Astrocyte of the cerebellum (primary cell): ENCODE results near the gene CRNN.

ENCODE experiments used
- DNase-seq: peaks from one replicate; pipeline ENCODE4 v3.0.0-alpha.2; 2011; ENCODE audit warnings: low read depth
- H3K4me3 ChIP-seq: 2 replicates; pipeline ENCODE4 v1.5.1; 2011; ENCODE audit warnings: mild to moderate bottlenecking, low read depth, low read length, moderate library complexity
- in situ Hi-C: cut with HindIII; loops from 2 replicates; pipeline ENCODE4 v1.10.0; 2017; ENCODE audit warnings: low sequenced_read_pairs
- TF ChIP-seq, protein P1 (sequence below): IDR thresholded peaks from 2 replicates; pipeline ENCODE4 v1.5.1; 2012; ENCODE audit warnings: low read length, low read depth, moderate library complexity, mild to moderate bottlenecking; ENCODE audit errors: missing control alignments

Gene CRNN

DNA sequence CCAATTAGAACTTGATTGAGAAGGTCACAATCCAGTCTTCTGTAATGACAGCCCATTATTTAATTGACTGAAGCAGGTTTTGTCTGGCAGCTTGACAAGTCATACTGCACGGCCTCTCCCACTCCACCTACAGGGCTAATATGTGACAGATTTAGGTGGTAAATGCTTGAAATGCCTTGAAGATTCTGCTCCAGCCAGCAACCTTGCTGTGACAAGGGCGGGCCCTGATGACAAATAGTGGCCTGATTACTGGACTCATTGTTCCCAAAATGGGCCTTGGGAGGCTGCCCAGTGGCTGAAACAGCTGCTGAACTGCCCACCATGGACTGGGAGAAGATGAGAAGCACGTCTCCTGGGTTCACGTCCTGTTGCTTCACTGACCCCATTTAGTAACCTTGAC, 30.0 kb upstream of the CRNN start:
- TF ChIP-seq, protein P1, sequence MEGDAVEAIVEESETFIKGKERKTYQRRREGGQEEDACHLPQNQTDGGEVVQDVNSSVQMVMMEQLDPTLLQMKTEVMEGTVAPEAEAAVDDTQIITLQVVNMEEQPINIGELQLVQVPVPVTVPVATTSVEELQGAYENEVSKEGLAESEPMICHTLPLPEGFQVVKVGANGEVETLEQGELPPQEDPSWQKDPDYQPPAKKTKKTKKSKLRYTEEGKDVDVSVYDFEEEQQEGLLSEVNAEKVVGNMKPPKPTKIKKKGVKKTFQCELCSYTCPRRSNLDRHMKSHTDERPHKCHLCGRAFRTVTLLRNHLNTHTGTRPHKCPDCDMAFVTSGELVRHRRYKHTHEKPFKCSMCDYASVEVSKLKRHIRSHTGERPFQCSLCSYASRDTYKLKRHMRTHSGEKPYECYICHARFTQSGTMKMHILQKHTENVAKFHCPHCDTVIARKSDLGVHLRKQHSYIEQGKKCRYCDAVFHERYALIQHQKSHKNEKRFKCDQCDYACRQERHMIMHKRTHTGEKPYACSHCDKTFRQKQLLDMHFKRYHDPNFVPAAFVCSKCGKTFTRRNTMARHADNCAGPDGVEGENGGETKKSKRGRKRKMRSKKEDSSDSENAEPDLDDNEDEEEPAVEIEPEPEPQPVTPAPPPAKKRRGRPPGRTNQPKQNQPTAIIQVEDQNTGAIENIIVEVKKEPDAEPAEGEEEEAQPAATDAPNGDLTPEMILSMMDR: no peak
- DNase-seq: no peak
- no peak overlapping the region for H3K4me3 ChIP-seq
- in situ Hi-C loops: no loop called here

GRCh38 chr1:152442765-152443164, 28.7 kb upstream of the CRNN start:
- H3K4me3 ChIP-seq: no peak overlapping the region
- DNase-seq: no peak
- in situ Hi-C loops: no loop called here
- TF ChIP-seq, protein P1: no peak

DNA sequence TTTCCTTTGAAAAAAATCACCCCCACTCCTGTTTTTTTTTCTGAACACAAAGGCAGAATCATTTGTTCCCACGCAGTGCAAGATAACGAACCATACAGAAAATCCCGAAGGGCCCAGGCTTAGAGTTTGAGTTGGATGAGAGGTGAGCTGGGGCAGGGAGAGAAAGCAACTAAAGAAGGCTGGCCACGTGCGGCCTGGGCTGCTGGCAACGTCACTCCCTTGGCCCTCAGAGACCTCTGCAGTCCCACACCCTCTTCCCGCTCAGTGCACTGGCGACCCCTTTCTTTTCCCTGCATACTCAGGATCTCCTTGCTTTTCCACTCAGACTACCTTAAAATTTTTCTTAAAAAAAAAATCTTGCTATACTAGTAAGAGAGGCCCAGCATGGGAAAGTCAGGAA, 28.2 kb upstream of the CRNN start:
- no peak for DNase-seq
- no peak overlapping the region for H3K4me3 ChIP-seq
- TF ChIP-seq, protein P1: no peak
- in situ Hi-C loops: no loop called here

GRCh38 chr1:152441756-152442155, 27.7 kb upstream of the CRNN start:
- DNase-seq: no peak
- H3K4me3 ChIP-seq: no peak overlapping the region
- in situ Hi-C loops: no loop called here
- TF ChIP-seq, protein P1: no peak

DNA sequence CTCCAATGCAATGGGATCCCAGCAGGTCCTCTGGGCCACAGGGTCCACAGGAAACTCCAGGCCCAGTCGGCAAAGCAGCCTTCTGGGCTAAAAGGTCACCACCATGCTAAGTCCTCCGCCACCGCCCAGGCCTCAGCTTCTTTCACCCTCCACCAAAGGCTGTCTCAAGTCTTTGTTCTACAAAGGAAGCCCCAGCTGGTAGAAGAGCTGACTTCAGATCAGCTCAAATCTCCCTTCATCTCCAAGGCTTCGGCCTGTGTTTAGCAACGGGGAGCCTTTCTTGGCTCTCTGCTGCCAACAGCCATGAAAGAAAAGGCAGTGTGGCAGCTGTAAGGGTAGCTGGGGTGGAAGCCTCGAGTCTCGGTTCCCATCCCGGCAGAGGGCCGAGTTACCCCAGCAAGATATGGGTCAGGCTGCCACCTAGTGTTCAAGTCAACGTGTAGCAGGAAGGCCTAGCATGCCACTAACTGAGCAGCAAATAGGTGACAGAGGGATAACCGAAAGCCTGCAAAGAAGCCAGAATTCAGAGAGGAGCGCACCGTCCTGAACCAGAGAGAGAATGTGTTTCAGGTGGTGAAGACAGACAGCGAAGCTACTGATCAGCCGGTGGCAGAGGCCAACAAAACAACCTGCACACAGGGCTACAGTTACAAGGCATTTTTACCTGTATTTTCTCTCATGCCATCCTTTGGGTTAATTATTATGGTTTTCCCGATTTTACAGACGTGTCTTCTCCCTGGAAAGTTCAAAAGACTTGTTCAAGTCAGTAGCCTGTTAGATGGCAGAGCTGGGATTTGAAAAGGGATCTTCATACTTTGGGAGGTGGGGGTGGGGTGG, 26.8 kb upstream of the CRNN start:
- in situ Hi-C loops: no loop called here
- DNase-seq: peak; percentile 36
- TF ChIP-seq, protein P1: peak; percentile 86

DNA sequence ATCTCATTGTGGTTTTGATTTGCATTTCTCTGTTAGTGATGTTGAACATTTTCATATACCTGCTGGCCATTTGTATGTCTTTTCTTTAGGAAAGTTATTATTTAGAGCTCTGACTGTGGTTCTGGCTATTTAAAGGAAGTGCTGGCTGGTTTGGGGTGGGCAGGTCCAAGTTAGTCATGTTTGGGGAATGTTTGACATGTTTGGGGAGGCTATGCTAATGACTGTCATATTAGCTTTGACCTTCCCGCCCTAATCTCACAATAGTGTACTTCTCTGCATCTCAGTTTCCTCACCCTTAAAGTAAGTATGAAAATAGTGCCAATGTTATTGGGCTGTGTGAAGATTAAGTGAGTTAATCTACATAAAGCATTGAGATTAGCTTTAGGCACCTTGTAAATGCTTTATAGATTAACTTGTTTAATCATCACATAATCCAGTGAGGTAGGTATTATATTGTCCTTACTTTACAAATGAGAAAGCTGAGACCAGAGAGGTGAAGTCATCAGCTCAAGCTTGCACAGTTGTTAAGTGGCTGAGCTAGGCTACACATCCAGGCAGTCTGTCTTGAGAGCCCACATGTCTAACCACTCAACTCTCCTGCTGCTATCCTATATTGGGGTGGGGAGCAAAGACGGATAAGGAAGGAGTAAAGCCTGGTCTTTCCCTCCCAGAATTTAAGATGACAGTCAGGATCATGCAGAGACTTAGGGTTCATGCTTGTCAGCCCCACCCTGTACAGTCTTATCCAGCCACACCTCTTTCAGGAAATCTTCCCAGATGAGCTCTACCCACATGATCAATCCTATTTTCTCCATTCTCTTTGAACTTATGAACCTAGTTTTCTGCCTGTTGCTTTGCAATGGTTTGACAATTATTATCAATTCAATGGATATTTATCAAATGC, 22.8 kb upstream of the CRNN start:
- DNase-seq: no peak
- H3K4me3 ChIP-seq: no peak overlapping the region
- in situ Hi-C loops: no loop called here
- TF ChIP-seq, protein P1: no peak

More for the DNA sequence above, 26.8 kb upstream of the CRNN start:
- no peak overlapping the region for H3K4me3 ChIP-seq
